ENCODE results near the gene PEPD.

DNA sequence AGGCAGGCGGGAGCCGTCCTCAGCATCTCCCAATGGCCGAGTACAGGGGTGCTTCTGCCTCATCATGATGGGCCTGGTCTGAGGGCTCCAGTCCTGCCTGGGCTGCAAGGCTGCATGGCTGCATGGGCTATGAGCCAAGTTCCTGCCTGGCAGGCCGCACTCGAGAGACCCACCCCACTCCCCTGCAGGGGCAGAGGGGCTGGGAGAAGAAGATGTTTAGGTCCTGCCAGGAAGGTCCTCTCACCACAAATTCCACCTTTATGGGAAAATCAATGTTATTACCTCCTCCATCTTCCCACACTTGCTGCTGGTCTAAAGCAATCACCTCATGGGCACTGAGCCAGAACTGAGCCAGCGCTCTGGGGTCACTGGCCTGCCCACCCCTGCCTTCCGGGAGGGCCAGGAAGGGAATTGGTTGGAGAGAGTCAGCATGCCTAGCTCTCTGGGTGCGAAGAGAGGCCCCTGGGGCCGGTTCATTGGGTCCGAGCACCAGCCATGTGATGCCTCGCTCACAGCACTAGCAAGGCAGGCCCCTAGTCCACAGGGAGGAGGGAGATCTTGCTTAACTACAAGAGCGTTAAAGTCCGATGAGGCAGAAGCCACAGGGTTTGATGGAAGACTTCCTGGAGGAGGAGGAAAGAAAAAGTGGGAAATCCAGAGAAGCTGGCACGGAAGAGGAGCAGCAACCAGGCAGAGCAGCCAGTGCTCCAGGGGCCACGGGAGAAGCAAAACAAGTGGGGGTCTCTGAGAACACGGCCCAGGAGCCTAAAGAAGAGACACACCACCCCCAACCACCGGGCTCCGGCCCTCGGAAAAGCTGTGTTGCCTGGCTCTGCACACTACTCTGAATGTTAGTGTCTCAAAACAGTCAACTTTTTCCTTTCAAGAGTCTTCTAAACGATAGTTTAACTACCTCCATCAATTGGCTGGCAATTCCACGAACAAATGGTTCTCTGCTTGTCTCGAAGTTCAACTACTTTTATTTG is 84.9 kb downstream of the PEPD start:
- TF ChIP-seq POLR2AphosphoS5 (IDR thresholded peaks at IDR 0.05; ENCODE audit: low read depth, low read length) (no peak), SIN3A (IDR thresholded peaks at IDR 0.05; ENCODE audit: borderline replicate concordance, insufficient read depth, low read length) (no peak)

All from PFSK-1 (cell line).